HEK293T (cell line): Measurements from ENCODE around the gene KLHL29.

Experiments
- CTCF ChIA-PET: fragments of 350-600 bp; formaldehyde crosslinking; extraction: SDS; loops from one replicate; lab custom pipeline; 2021; ENCODE audit warnings: antibody characterized with exemption, inconsistent platforms; lab: Yijun Ruan, JAX
- POLR2A ChIA-PET: fragments of 350-600 bp; formaldehyde crosslinking; extraction: SDS; loops from one replicate; lab custom pipeline; 2020; ENCODE audit warnings: antibody characterized with exemption, inconsistent platforms; lab: Yijun Ruan, JAX
- DNase-seq: peaks from one replicate; pipeline ENCODE4 v3.0.0; 2012; ENCODE audit warnings: mixed read lengths; ENCODE audit errors: extremely low spot score
- ARNT ChIP-seq: fragments of 450-650 bp; IDR thresholded peaks from 2 replicates; pipeline ENCODE4 v1.6.1; 2017; ENCODE audit warnings: mild to moderate bottlenecking
- BHLHE40 ChIP-seq: fragments of 450-650 bp; IDR thresholded peaks from 2 replicates; pipeline ENCODE4 v1.6.1; 2016; ENCODE audit warnings: mild to moderate bottlenecking, moderate library complexity, borderline replicate concordance
- CTBP1 ChIP-seq: fragments of 450-650 bp; IDR thresholded peaks from 2 replicates; pipeline ENCODE4 v1.6.1; 2016; ENCODE audit warnings: borderline replicate concordance
- ELF4 ChIP-seq: fragments of 450-650 bp; IDR thresholded peaks from 2 replicates; pipeline ENCODE4 v1.6.1; 2017; ENCODE audit warnings: antibody characterized with exemption
- FOXA1 ChIP-seq: fragments of 450-650 bp; IDR thresholded peaks from 2 replicates; pipeline ENCODE4 v1.6.1; 2016; ENCODE audit warnings: mild to moderate bottlenecking
- FOXK2 ChIP-seq: fragments of 450-650 bp; IDR thresholded peaks from 2 replicates; pipeline ENCODE4 v1.6.1; 2016; ENCODE audit warnings: mild to moderate bottlenecking
- FOXM1 ChIP-seq: fragments of 450-650 bp; IDR thresholded peaks from 2 replicates; pipeline ENCODE4 v1.6.1; 2017; ENCODE audit warnings: mild to moderate bottlenecking, borderline replicate concordance
- HDGF ChIP-seq: fragments of 450-650 bp; IDR thresholded peaks from 2 replicates; pipeline ENCODE4 v1.6.1; 2017; ENCODE audit warnings: antibody characterized with exemption, borderline replicate concordance
- L3MBTL2 ChIP-seq: fragments of 450-650 bp; conservative IDR thresholded peaks from 2 replicates; pipeline ENCODE4 v1.6.1; 2016; ENCODE audit warnings: mild to moderate bottlenecking
- LEF1 ChIP-seq: fragments of 450-650 bp; IDR thresholded peaks from 2 replicates; pipeline ENCODE4 v1.6.1; 2017; ENCODE audit warnings: mild to moderate bottlenecking, borderline replicate concordance
- NFRKB ChIP-seq: fragments of 450-650 bp; IDR thresholded peaks from 2 replicates; pipeline ENCODE4 v1.6.1; 2016; ENCODE audit warnings: mild to moderate bottlenecking, moderate library complexity
- PKNOX1 ChIP-seq: fragments of 450-650 bp; IDR thresholded peaks from 2 replicates; pipeline ENCODE4 v1.6.1; 2016
- SP1 ChIP-seq: fragments of 450-650 bp; IDR thresholded peaks from 2 replicates; pipeline ENCODE4 v1.6.1; 2017
- SUZ12 ChIP-seq: fragments of 450-650 bp; IDR thresholded peaks from 2 replicates; pipeline ENCODE4 v1.6.1; 2016; ENCODE audit warnings: mild to moderate bottlenecking
- TARDBP ChIP-seq: fragments of 450-650 bp; IDR thresholded peaks from 2 replicates; pipeline ENCODE4 v1.6.1; 2016
- ZNF384 ChIP-seq: fragments of 450-650 bp; IDR thresholded peaks from 2 replicates; pipeline ENCODE4 v1.6.1; 2016

Gene KLHL29

GRCh38 chr2:23543728-23544127 lies 158.7 kb downstream of the KLHL29 start:
- CTCF ChIA-PET: no interaction called here
- POLR2A ChIA-PET: no interaction called here
- no peak for DNase-seq
- no peak for TF ChIP-seq FOXM1
- no peak for TF ChIP-seq CTBP1
- TF ChIP-seq HDGF: no peak
- no peak for TF ChIP-seq LEF1
- TF ChIP-seq ELF4: no peak
- TF ChIP-seq NFRKB: no peak
- TF ChIP-seq FOXA1: no peak
- no peak for TF ChIP-seq FOXK2
- TF ChIP-seq SP1: no peak
- no peak for TF ChIP-seq L3MBTL2
- no peak for TF ChIP-seq ARNT
- TF ChIP-seq TARDBP: no peak
- TF ChIP-seq BHLHE40: no peak

- CTCF ChIA-PET: no interaction called here
- no peak for DNase-seq
- POLR2A ChIA-PET: no interaction called here
- TF ChIP-seq L3MBTL2 (no peak), CTBP1 (no peak), FOXM1 (no peak), LEF1 (no peak), HDGF (no peak)
Measured at GRCh38 chr2:23544589-23545295, 159.8 kb downstream of the KLHL29 start.

- POLR2A ChIA-PET: no interaction called here
- TF ChIP-seq ELF4 (no peak), FOXK2 (no peak), FOXM1 (no peak), BHLHE40 (no peak), TARDBP (no peak), SUZ12 (no peak), L3MBTL2 (no peak), LEF1 (no peak), ZNF384 (no peak), PKNOX1 (no peak), HDGF (no peak), FOXA1 (no peak), SP1 (no peak), ARNT (no peak), CTBP1 (no peak), NFRKB (no peak)
- CTCF ChIA-PET: no interaction called here
- no peak for DNase-seq
Measured at GRCh38 chr2:23545396-23545795, 160.4 kb downstream of the KLHL29 start.

- no peak for DNase-seq
- ChIA-PET CTCF (no interaction called here), POLR2A (no interaction called here)
- TF ChIP-seq L3MBTL2: no peak
- TF ChIP-seq NFRKB: no peak
- no peak for TF ChIP-seq SUZ12
- no peak for TF ChIP-seq PKNOX1
- TF ChIP-seq CTBP1: no peak
- no peak for TF ChIP-seq HDGF
- no peak for TF ChIP-seq SP1
- no peak for TF ChIP-seq LEF1
- TF ChIP-seq ARNT: no peak
- TF ChIP-seq TARDBP: no peak
- no peak for TF ChIP-seq FOXA1
- TF ChIP-seq ZNF384: no peak
- TF ChIP-seq FOXM1: no peak
Measured at GRCh38 chr2:23545811-23546210, 160.8 kb downstream of the KLHL29 start.

- TF ChIP-seq NFRKB (no peak), FOXA1 (no peak), FOXM1 (no peak), LEF1 (no peak), ZNF384 (no peak), SUZ12 (no peak), ARNT (no peak), PKNOX1 (no peak), L3MBTL2 (no peak), SP1 (no peak), ELF4 (no peak), FOXK2 (no peak), TARDBP (no peak), BHLHE40 (no peak), HDGF (no peak), CTBP1 (no peak)
- CTCF ChIA-PET: no interaction called here
- DNase-seq: no peak
- POLR2A ChIA-PET: no interaction called here
Measured at GRCh38 chr2:23546913-23547312, 161.9 kb downstream of the KLHL29 start.

GRCh38 chr2:23547725-23548124 lies 162.7 kb downstream of the KLHL29 start:
- ChIA-PET POLR2A (no interaction called here), CTCF (no interaction called here)
- TF ChIP-seq TARDBP (no peak), FOXM1 (no peak), FOXK2 (no peak), LEF1 (no peak)
- no peak for DNase-seq
